ENCODE results near the gene AHDC1.
"Not testable (repeated sequence)": the region's sequence is repeated elsewhere in the genome, so short reads cannot be mapped to it uniquely, and the experiment has no call there.

The AHDC1 gene

GRCh38 chr1:27562534-27563340 lies 41.2 kb downstream of the AHDC1 start:
- no peak for DNase-seq

GRCh38 chr1:27562021-27562420 lies 41.9 kb downstream of the AHDC1 start:
- DNase-seq: no peak

- no peak for DNase-seq
These were observed 42.6 kb downstream of the AHDC1 start for GRCh38 chr1:27561124-27561899.

GRCh38 chr1:27560268-27561123 lies 43.4 kb downstream of the AHDC1 start:
- DNase-seq: no peak

- no peak for DNase-seq
These were observed 44.4 kb downstream of the AHDC1 start for GRCh38 chr1:27559466-27560030.

- no peak for DNase-seq
These were observed 46.2 kb downstream of the AHDC1 start for GRCh38 chr1:27557596-27558340.

- DNase-seq: peak in 1 of 2 experiments; percentile 56
These were observed 47.0 kb downstream of the AHDC1 start for GRCh38 chr1:27556781-27557595.

- DNase-seq: no peak
These were observed 47.5 kb downstream of the AHDC1 start for GRCh38 chr1:27556435-27556780.

- DNase-seq: no peak
These were observed 48.1 kb downstream of the AHDC1 start for GRCh38 chr1:27555700-27556424.

- DNase-seq: no peak
These were observed 48.9 kb downstream of the AHDC1 start for GRCh38 chr1:27554759-27555699.

- DNase-seq: no peak
These were observed 49.7 kb downstream of the AHDC1 start for GRCh38 chr1:27554293-27554692.

GRCh38 chr1:27553823-27554222 lies 50.1 kb downstream of the AHDC1 start:
- not testable (repeated sequence) for DNase-seq

- DNase-seq: no peak
These were observed 51.0 kb downstream of the AHDC1 start for GRCh38 chr1:27552911-27553420.

GRCh38 chr1:27551953-27552312 lies 52.0 kb downstream of the AHDC1 start:
- no peak for DNase-seq

- DNase-seq: no peak
These were observed 52.6 kb downstream of the AHDC1 start for GRCh38 chr1:27551170-27551952.

GRCh38 chr1:27550510-27551169 lies 53.3 kb downstream of the AHDC1 start:
- DNase-seq: no peak

- DNase-seq: no peak
These were observed 54.0 kb downstream of the AHDC1 start for GRCh38 chr1:27549807-27550408.
